ENCODE data around the gene TMEM260. TPM values are rescaled to one million over a fixed set of nuclear protein-coding genes. Genes with fewer than 3 reads are reported as not detected.
A peak's percentile ranks its signal among the peaks of the same experiment; 100 is the strongest.
"Not testable (repeated sequence)": the region's sequence is repeated elsewhere in the genome, so short reads cannot be mapped to it uniquely, and the experiment has no call there.

Gene TMEM260
- total and polyA plus RNA-seq, 2 experiments from 2014 or later = 19.7 to 28.7 TPM

- H3K27ac ChIP-seq = no peak overlapping the region
- no peaks in the 10 kb centered on the region for H3K9me2 ChIP-seq (replicated peaks; ENCODE audit: insufficient read depth)
- no peaks in the 10 kb centered on the region for H3K79me2 ChIP-seq
- DNase-seq (ENCODE audit: low spot score) = no peak
- H2AFZ ChIP-seq = no peak overlapping the region
- WGBS (ENCODE audit: low lambda C conversion rate, missing lambda C conversion rate) = 51% methylated on average over 4 of the region's 4 CpGs
- no peaks in the 10 kb centered on the region for H4K20me1 ChIP-seq (ENCODE audit: insufficient read depth, poor library complexity, severe bottlenecking)
- no peak overlapping the region for H3K4me2 ChIP-seq
- TF ChIP-seq EZH2 (IDR thresholded peaks at IDR 0.05; ENCODE audit: borderline replicate concordance) (no peak), EZH2phosphoT487 (IDR thresholded peaks at IDR 0.05; ENCODE audit: low read depth, severe bottlenecking, unreplicated experiment) (no peak)
- TF ChIP-seq, protein P1, sequence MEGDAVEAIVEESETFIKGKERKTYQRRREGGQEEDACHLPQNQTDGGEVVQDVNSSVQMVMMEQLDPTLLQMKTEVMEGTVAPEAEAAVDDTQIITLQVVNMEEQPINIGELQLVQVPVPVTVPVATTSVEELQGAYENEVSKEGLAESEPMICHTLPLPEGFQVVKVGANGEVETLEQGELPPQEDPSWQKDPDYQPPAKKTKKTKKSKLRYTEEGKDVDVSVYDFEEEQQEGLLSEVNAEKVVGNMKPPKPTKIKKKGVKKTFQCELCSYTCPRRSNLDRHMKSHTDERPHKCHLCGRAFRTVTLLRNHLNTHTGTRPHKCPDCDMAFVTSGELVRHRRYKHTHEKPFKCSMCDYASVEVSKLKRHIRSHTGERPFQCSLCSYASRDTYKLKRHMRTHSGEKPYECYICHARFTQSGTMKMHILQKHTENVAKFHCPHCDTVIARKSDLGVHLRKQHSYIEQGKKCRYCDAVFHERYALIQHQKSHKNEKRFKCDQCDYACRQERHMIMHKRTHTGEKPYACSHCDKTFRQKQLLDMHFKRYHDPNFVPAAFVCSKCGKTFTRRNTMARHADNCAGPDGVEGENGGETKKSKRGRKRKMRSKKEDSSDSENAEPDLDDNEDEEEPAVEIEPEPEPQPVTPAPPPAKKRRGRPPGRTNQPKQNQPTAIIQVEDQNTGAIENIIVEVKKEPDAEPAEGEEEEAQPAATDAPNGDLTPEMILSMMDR (IDR thresholded peaks at IDR 0.05; ENCODE audit: poor library complexity) = no peak
- no peaks in the 10 kb centered on the region for H3K4me1 ChIP-seq (ENCODE audit: insufficient read depth)
- no peaks in the 10 kb centered on the region for H3K36me3 ChIP-seq (replicated peaks; ENCODE audit: insufficient read depth, low read depth)
- no peaks in the 10 kb centered on the region for H3K27me3 ChIP-seq
- no peak overlapping the region for H3K4me3 ChIP-seq
- H3K9me3 ChIP-seq (ENCODE audit: low read depth) = no peaks in the 10 kb centered on the region
Measured at GRCh38 chr14:56686416-56686815, 106.8 kb downstream of the TMEM260 start.

GRCh38 chr14:56687123-56687522 is 107.5 kb downstream of the TMEM260 start:
- DNase-seq (ENCODE audit: low spot score) = no peak
- TF ChIP-seq EZH2phosphoT487 (IDR thresholded peaks at IDR 0.05; ENCODE audit: low read depth, severe bottlenecking, unreplicated experiment) (no peak), EZH2 (IDR thresholded peaks at IDR 0.05; ENCODE audit: borderline replicate concordance) (no peak)
- TF ChIP-seq, protein P1 (IDR thresholded peaks at IDR 0.05; ENCODE audit: poor library complexity) = no peak

GRCh38 chr14:56694609-56695008 is 115.0 kb downstream of the TMEM260 start:
- Histone ChIP-seq H3K4me3 (no peak overlapping the region), H3K79me2 (no peaks in the 10 kb centered on the region), H3K4me2 (no peak overlapping the region), H3K36me3 (replicated peaks; ENCODE audit: insufficient read depth, low read depth) (no peaks in the 10 kb centered on the region), H3K27me3 (no peaks in the 10 kb centered on the region), H4K20me1 (ENCODE audit: insufficient read depth, poor library complexity, severe bottlenecking) (no peaks in the 10 kb centered on the region), H3K9me3 (ENCODE audit: low read depth) (no peaks in the 10 kb centered on the region), H2AFZ (no peak overlapping the region), H3K27ac (no peak overlapping the region), H3K9me2 (replicated peaks; ENCODE audit: insufficient read depth) (no peaks in the 10 kb centered on the region), H3K4me1 (ENCODE audit: insufficient read depth) (peaks cover 6% of the 10 kb centered on the region)
- 70% methylated on average over 3 of the region's 3 CpGs for WGBS (ENCODE audit: low lambda C conversion rate, missing lambda C conversion rate)
- TF ChIP-seq, protein P1 (IDR thresholded peaks at IDR 0.05; ENCODE audit: poor library complexity) = no peak
- no peak for TF ChIP-seq EZH2phosphoT487 (IDR thresholded peaks at IDR 0.05; ENCODE audit: low read depth, severe bottlenecking, unreplicated experiment)
- TF ChIP-seq EZH2 (IDR thresholded peaks at IDR 0.05; ENCODE audit: borderline replicate concordance) = no peak
- peak; percentile 28 for DNase-seq (ENCODE audit: low spot score)

More at GRCh38 chr14:56687123-56687522, 107.5 kb downstream of the TMEM260 start:
- WGBS (ENCODE audit: low lambda C conversion rate, missing lambda C conversion rate) = 73% methylated on average over 8 of the region's 8 CpGs
- H3K4me3 ChIP-seq = no peak overlapping the region
- H3K27me3 ChIP-seq = no peaks in the 10 kb centered on the region
- no peaks in the 10 kb centered on the region for H3K79me2 ChIP-seq
- H3K27ac ChIP-seq = no peak overlapping the region
- no peaks in the 10 kb centered on the region for H3K36me3 ChIP-seq (replicated peaks; ENCODE audit: insufficient read depth, low read depth)
- no peaks in the 10 kb centered on the region for H3K9me2 ChIP-seq (replicated peaks; ENCODE audit: insufficient read depth)
- no peak overlapping the region for H3K4me2 ChIP-seq
- no peaks in the 10 kb centered on the region for H3K9me3 ChIP-seq (ENCODE audit: low read depth)
- H2AFZ ChIP-seq = no peak overlapping the region
- H3K4me1 ChIP-seq (ENCODE audit: insufficient read depth) = no peaks in the 10 kb centered on the region
- no peaks in the 10 kb centered on the region for H4K20me1 ChIP-seq (ENCODE audit: insufficient read depth, poor library complexity, severe bottlenecking)

- DNase-seq (ENCODE audit: low spot score); H3K27me3 ChIP-seq: not testable (repeated sequence)
- 92% methylated on average over 9 of the region's 9 CpGs for WGBS (ENCODE audit: low lambda C conversion rate, missing lambda C conversion rate)
Measured at GRCh38 chr14:56695216-56695615, 115.6 kb downstream of the TMEM260 start.

More at GRCh38 chr14:56695216-56695615, 115.6 kb downstream of the TMEM260 start:
- H3K9me2 ChIP-seq (replicated peaks; ENCODE audit: insufficient read depth); H3K79me2 ChIP-seq; H3K4me3 ChIP-seq; H4K20me1 ChIP-seq (ENCODE audit: insufficient read depth, poor library complexity, severe bottlenecking); H3K4me2 ChIP-seq; H3K9me3 ChIP-seq (ENCODE audit: low read depth); H3K4me1 ChIP-seq (ENCODE audit: insufficient read depth); H2AFZ ChIP-seq; H3K27ac ChIP-seq; H3K36me3 ChIP-seq (replicated peaks; ENCODE audit: insufficient read depth, low read depth): not testable (repeated sequence)

Other genes with a start within 250 kb of the TMEM260 start
- 0.53 TPM in 1 of 2 replicates, not detected in the other for gene OTX2, start 230.7 kb downstream of the TMEM260 start, total RNA-seq
- 0.11 and 0.18 TPM in 2 replicates for gene OTX2, start 230.7 kb downstream of the TMEM260 start, polyA plus RNA-seq

All from hepatocyte (in vitro differentiated cells).